HEK293 (cell line): Measurements from ENCODE around the gene PIGM.

Experiments
- CTCF ChIA-PET: fragments of 350-600 bp; formaldehyde crosslinking; extraction: SDS; loops from one replicate; lab custom pipeline; 2021; ENCODE audit warnings: antibody characterized with exemption; lab: Yijun Ruan, JAX
- POLR2A ChIA-PET: fragments of 300-600 bp; formaldehyde crosslinking; extraction: SDS; loops from one replicate; lab custom pipeline; 2020; ENCODE audit warnings: antibody characterized with exemption, inconsistent platforms; lab: Yijun Ruan, JAX
- H3K27ac ChIP-seq: fragments of 200-500 bp; sonication (Bioruptor generic); 2 replicates; pipeline ENCODE4 v1.5.1; 2014; ENCODE audit warnings: low read depth, low read length, control low read depth, inconsistent platforms; ENCODE audit errors: extremely low read depth
- H3K36me3 ChIP-seq, 2 experiments: fragments of 200-500 bp in 1 of 2; sonication (Bioruptor generic) in 1 of 2; 1 replicate in 1 of 2; 2 replicates in 1 of 2; pipeline ENCODE4 v1.5.1; 2014 to 2017; ENCODE audit warnings: inconsistent platforms in 2 of 2, low read length in 2 of 2; ENCODE audit not compliant: control insufficient read depth in 2 of 2, insufficient read depth in 1 of 2
- H3K4me1 ChIP-seq: fragments of 200-500 bp; sonication (Bioruptor generic); 2 replicates; pipeline ENCODE4 v1.5.1; 2014; ENCODE audit warnings: mild to moderate bottlenecking, low read length, inconsistent platforms; ENCODE audit not compliant: control insufficient read depth, insufficient read depth
- H3K4me3 ChIP-seq: 2 replicates; pipeline ENCODE4 v1.5.1; 2011; ENCODE audit warnings: low read depth, mild to moderate bottlenecking, control low read depth, low read length, moderate library complexity
- H3K9me3 ChIP-seq: fragments of 200-500 bp; sonication (Bioruptor generic); 2 replicates; pipeline ENCODE4 v1.5.1; 2014; ENCODE audit warnings: low read depth, low read length, inconsistent platforms; ENCODE audit not compliant: control insufficient read depth, insufficient read depth
- CTCF ChIP-seq: fragments of 450-650 bp; formaldehyde crosslinking; IDR thresholded peaks from 2 replicates; pipeline ENCODE4 v1.5.1; 2016; ENCODE audit warnings: missing biosample characterization, missing genetic modification characterization
- EGR2 ChIP-seq: fragments of 450-650 bp; formaldehyde crosslinking; IDR thresholded peaks from 2 replicates; pipeline ENCODE4 v1.5.1; 2016; ENCODE audit warnings: low read depth, missing biosample characterization, missing genetic modification characterization
- KLF8 ChIP-seq: fragments of 450-650 bp; formaldehyde crosslinking; IDR thresholded peaks from 2 replicates; pipeline ENCODE4 v1.5.1; 2016; ENCODE audit warnings: missing biosample characterization, missing genetic modification characterization
- PBX3 ChIP-seq: sonication (generic); formaldehyde crosslinking; IDR thresholded peaks from 2 replicates; pipeline ENCODE4 v1.8.1; 2022; ENCODE audit warnings: mild to moderate bottlenecking, moderate library complexity, missing genetic modification reagents
- PRDM1 ChIP-seq: fragments of 450-650 bp; formaldehyde crosslinking; IDR thresholded peaks from 2 replicates; pipeline ENCODE4; 2016; ENCODE audit warnings: missing biosample characterization, missing genetic modification characterization
- SETDB1 ChIP-seq: IDR thresholded peaks from one replicate; pipeline ENCODE4 v1.6.1; 2017; ENCODE audit warnings: mild to moderate bottlenecking, low read length, moderate library complexity, mixed read lengths; ENCODE audit not compliant: insufficient read length
- ZNF114 ChIP-seq: fragments of 450-650 bp; formaldehyde crosslinking; IDR thresholded peaks from 2 replicates; pipeline ENCODE4 v1.5.0; 2017; ENCODE audit warnings: missing biosample characterization, missing genetic modification characterization
- ZNF19 ChIP-seq: fragments of 450-650 bp; formaldehyde crosslinking; IDR thresholded peaks from 2 replicates; pipeline ENCODE4; 2016; ENCODE audit warnings: missing biosample characterization, missing genetic modification characterization, low read depth
- ZNF24 ChIP-seq: fragments of 450-650 bp; formaldehyde crosslinking; IDR thresholded peaks from 2 replicates; pipeline ENCODE4 v1.5.1; 2016; ENCODE audit warnings: missing biosample characterization, missing genetic modification characterization
- ZNF366 ChIP-seq: fragments of 450-650 bp; formaldehyde crosslinking; conservative IDR thresholded peaks from 2 replicates; pipeline ENCODE4 v1.5.1; 2016; ENCODE audit warnings: missing biosample characterization, missing genetic modification characterization
- ZNF37A ChIP-seq: fragments of 450-650 bp; IDR thresholded peaks from 2 replicates; pipeline ENCODE4 v1.5.1; 2018; ENCODE audit warnings: missing biosample characterization, missing genetic modification characterization
- ZNF473 ChIP-seq: fragments of 450-650 bp; formaldehyde crosslinking; IDR thresholded peaks from 2 replicates; pipeline ENCODE4 v1.5.1; 2017; ENCODE audit warnings: missing biosample characterization, missing genetic modification characterization
- ZNF48 ChIP-seq: fragments of 450-650 bp; formaldehyde crosslinking; IDR thresholded peaks from 2 replicates; pipeline ENCODE4 v1.5.1; 2016; ENCODE audit warnings: missing biosample characterization, missing genetic modification characterization
- ZNF521 ChIP-seq: fragments of 450-650 bp; formaldehyde crosslinking; IDR thresholded peaks from 2 replicates; pipeline ENCODE4 v1.5.1; 2017; ENCODE audit warnings: missing biosample characterization, mild to moderate bottlenecking, missing genetic modification characterization
- ZNF549 ChIP-seq: fragments of 450-650 bp; IDR thresholded peaks from 2 replicates; pipeline ENCODE4 v1.5.1; 2018; ENCODE audit warnings: missing biosample characterization, missing genetic modification characterization, mild to moderate bottlenecking, inconsistent platforms, moderate library complexity
- ZNF580 ChIP-seq: fragments of 450-650 bp; formaldehyde crosslinking; IDR thresholded peaks from 2 replicates; pipeline ENCODE4 v1.5.1; 2016; ENCODE audit warnings: missing biosample characterization, missing genetic modification characterization
- ZNF654 ChIP-seq: fragments of 450-650 bp; formaldehyde crosslinking; IDR thresholded peaks from 2 replicates; pipeline ENCODE4 v1.5.1; 2016; ENCODE audit warnings: low read depth, missing biosample characterization, missing genetic modification characterization
- ZNF704 ChIP-seq: fragments of 450-650 bp; formaldehyde crosslinking; IDR thresholded peaks from 2 replicates; pipeline ENCODE4 v1.5.1; 2016; ENCODE audit warnings: missing biosample characterization, missing genetic modification characterization
- ZNF785 ChIP-seq: fragments of 450-650 bp; formaldehyde crosslinking; IDR thresholded peaks from 2 replicates; pipeline ENCODE4 v1.5.1; 2016; ENCODE audit warnings: missing biosample characterization, missing genetic modification characterization
- ZSCAN16 ChIP-seq: fragments of 450-650 bp; formaldehyde crosslinking; IDR thresholded peaks from 2 replicates; pipeline ENCODE4 v1.5.1; 2016; ENCODE audit warnings: missing biosample characterization, missing genetic modification characterization
- ZXDB ChIP-seq: fragments of 450-650 bp; formaldehyde crosslinking; IDR thresholded peaks from 2 replicates; pipeline ENCODE4 v1.5.1; 2016; ENCODE audit warnings: missing biosample characterization, missing genetic modification characterization

Gene PIGM

GRCh38 chr1:159988006-159988405 is 43.8 kb downstream of the PIGM start:
- H3K9me3 ChIP-seq: no peaks in the 10 kb centered on the region
- H3K27ac ChIP-seq: no peak overlapping the region
- ChIA-PET POLR2A (no interaction called here), CTCF (interaction anchor here (1.8 kb wide), 1 partner anchor 19 kb away, joined by 7 read pairs; no protein-coding TSS in a partner anchor)
- no peak overlapping the region for H3K4me3 ChIP-seq
- TF ChIP-seq ZNF48 (tag by site-specific recombination): no peak
- TF ChIP-seq ZNF19 (tag by site-specific recombination): no peak
- no peak for TF ChIP-seq ZNF24
- no peak for TF ChIP-seq ZNF521 (tag by site-specific recombination)
- no peak for TF ChIP-seq ZNF37A (tag by site-specific recombination)
- TF ChIP-seq KLF8: no peak
- no peak for TF ChIP-seq ZNF580
- no peak for TF ChIP-seq EGR2 (tag by site-specific recombination)
- TF ChIP-seq PRDM1 (tag by site-specific recombination): no peak
- no peak for TF ChIP-seq SETDB1
- no peak for TF ChIP-seq ZNF366 (tag by site-specific recombination)
- no peak for TF ChIP-seq ZNF704 (tag by site-specific recombination)
- no peak for TF ChIP-seq ZNF114
- TF ChIP-seq CTCF (tag by site-specific recombination): no peak
- no peak for TF ChIP-seq ZNF785 (tag by site-specific recombination)
- TF ChIP-seq ZNF549 (tag by site-specific recombination): no peak
- no peak for TF ChIP-seq PBX3 (CRISPR knock-in tag)
- TF ChIP-seq ZNF654: no peak
- no peak for TF ChIP-seq ZXDB (tag by site-specific recombination)
- TF ChIP-seq ZNF473 (tag by site-specific recombination): no peak
- no peaks in the 10 kb centered on the region for H3K36me3 ChIP-seq
- no peaks in the 10 kb centered on the region for H3K4me1 ChIP-seq

- CTCF ChIA-PET: interaction anchor here (1.8 kb wide), 1 partner anchor 20 kb away, joined by 7 read pairs; no protein-coding TSS in a partner anchor
- H3K9me3 ChIP-seq: no peaks in the 10 kb centered on the region
- TF ChIP-seq ZSCAN16 (tag by site-specific recombination): no peak
- TF ChIP-seq, all 188 proteins: peak for 0
- no peak overlapping the region for H3K4me3 ChIP-seq
- H3K4me1 ChIP-seq: no peaks in the 10 kb centered on the region
- no peaks in the 10 kb centered on the region for H3K36me3 ChIP-seq
- POLR2A ChIA-PET: no interaction called here
- H3K27ac ChIP-seq: no peak overlapping the region
Measured at GRCh38 chr1:159987186-159987585, 44.6 kb downstream of the PIGM start.
